LNCaP clone FGC (cell line): Measurements from ENCODE around the gene CBX8.

ENCODE experiments used
- DNase-seq: peaks from one replicate; pipeline ENCODE4 v3.0.0-alpha.2; 2011; ENCODE audit warnings: low read depth
- H3K4me3 ChIP-seq: 2 replicates; pipeline ENCODE4 v1.5.1; 2011; ENCODE audit warnings: mild to moderate bottlenecking, low read depth, low read length, control low read depth
- TF ChIP-seq, protein P1 (sequence below): IDR thresholded peaks from 2 replicates; pipeline ENCODE4 v1.5.1; 2012; ENCODE audit warnings: mild to moderate bottlenecking; ENCODE audit not compliant: control insufficient read depth, insufficient read depth; ENCODE audit errors: extremely low read depth

Gene CBX8

DNA sequence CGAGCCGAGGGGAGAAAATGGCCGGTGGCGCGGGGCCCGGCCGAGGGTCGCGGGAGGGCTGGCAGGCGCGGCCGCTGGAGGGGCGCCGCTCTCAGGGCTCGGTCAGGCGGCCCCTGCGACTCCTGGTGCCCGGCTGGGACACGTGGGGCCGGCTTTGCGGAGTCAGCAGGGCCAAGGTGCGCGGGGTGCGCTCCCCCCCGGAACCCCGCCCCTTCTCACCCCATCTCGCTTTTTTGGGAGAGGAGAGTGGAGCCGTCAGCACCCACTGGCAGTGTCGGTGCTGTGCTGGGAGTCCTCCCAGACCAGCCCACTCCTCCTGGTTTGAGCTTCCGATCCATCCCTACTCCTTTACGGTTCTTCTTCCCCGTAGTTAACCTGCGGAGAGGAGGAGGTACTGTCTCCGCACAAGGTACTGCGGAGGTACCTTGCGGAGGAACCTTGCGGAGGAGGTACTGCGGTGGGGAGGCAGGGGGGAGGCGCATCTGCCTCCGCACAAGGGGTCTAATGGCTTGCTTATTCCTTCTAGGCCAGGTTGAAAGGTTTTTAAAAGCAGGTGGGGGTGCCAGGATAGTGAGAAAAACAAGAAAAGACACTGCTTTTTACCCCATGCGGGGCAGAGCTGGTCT, 19.1 kb upstream of the CBX8 start:
- TF ChIP-seq, protein P1, sequence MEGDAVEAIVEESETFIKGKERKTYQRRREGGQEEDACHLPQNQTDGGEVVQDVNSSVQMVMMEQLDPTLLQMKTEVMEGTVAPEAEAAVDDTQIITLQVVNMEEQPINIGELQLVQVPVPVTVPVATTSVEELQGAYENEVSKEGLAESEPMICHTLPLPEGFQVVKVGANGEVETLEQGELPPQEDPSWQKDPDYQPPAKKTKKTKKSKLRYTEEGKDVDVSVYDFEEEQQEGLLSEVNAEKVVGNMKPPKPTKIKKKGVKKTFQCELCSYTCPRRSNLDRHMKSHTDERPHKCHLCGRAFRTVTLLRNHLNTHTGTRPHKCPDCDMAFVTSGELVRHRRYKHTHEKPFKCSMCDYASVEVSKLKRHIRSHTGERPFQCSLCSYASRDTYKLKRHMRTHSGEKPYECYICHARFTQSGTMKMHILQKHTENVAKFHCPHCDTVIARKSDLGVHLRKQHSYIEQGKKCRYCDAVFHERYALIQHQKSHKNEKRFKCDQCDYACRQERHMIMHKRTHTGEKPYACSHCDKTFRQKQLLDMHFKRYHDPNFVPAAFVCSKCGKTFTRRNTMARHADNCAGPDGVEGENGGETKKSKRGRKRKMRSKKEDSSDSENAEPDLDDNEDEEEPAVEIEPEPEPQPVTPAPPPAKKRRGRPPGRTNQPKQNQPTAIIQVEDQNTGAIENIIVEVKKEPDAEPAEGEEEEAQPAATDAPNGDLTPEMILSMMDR, result no peak
- DNase-seq, result no peak
- H3K4me3 ChIP-seq, result no peak overlapping the region

DNA sequence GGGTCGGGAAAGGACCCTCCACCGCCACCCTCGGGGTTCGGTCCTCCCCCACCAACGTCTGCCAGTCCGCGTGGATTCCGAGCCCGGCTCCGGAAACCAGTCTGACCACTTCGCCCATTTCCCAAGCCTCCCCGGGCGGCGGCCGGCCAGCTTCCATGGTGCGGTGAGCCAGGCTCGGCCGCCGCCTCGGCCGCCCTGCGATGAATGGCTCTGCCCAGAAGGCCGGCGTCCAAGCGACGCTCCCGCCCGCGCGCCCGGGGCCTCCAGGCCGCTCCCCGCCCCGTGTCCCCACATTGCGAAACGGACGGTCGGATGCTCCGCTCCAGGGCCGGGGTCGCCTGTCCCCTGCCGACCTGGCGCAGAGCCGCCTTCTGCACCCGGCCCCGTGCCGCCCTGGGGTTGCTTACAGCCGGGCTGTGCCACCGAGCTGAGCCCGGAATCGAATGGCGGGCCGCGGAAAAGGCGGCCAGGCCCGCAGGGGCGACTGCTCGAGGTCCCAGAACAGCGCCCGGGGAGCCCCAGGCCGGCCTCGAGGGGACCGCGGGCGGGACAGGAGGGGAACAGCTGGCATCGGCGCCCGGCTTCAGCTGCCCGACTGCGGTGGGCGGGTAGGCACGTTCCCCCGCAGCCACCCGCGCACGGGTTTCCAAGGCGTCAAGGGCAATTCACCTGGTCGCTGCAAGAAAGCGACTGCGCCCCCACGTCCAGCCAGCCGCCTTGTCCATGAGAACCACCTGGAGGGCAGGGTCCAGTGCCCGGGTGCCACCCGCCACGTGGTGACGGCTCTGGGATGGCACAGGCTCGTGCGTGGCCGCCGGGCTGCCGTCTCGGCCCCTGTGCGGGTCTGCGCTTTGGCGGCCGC, 18.3 kb upstream of the CBX8 start:
- TF ChIP-seq, protein P1, result no peak
- no peak for DNase-seq
- peak overlapping the region; percentile 23; the same call in 1 of the 2 replicates for H3K4me3 ChIP-seq

DNA sequence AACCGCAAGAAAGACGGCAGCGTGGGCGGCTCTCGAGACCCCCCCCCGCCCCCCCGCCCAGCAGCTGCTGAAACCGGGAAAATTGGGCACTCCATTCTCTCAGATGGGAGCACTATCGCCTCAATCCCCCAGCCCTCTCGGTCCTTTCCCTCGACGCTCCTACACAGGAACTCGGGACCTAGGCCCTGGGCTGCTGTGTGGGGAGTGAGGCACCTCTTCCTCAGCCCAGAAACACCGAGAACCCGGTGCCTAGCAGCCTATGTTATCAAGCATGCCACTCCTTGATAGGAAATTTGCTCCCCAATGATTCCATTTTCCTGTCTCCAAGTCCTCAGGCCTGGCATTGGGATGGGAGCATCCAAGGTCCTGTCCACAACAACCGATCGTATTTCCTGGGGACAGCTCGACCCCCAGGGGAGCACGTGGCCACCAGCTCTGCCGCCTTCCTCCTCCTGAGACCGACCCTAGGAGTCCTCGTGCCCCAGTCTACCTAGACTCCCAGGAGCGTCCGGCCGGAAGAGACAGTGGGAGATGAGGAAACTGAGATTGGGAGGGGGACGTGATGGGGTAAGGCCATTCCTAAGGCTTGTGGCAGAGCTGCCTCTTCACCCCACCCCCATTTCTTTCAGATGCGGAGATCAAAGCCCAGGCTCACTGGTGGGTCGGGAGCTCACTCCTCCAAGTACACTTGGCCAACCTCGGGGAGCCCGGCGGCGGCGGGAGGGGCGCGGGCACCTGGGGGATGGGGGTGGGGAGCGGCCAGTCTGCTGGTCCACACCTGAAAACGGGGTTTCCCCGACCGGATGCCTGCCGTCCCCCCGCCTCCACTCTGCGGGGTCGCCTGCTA, 17.5 kb upstream of the CBX8 start:
- TF ChIP-seq, protein P1, result no peak
- H3K4me3 ChIP-seq, result no peak overlapping the region; the same call in 1 of the 2 replicates

DNA sequence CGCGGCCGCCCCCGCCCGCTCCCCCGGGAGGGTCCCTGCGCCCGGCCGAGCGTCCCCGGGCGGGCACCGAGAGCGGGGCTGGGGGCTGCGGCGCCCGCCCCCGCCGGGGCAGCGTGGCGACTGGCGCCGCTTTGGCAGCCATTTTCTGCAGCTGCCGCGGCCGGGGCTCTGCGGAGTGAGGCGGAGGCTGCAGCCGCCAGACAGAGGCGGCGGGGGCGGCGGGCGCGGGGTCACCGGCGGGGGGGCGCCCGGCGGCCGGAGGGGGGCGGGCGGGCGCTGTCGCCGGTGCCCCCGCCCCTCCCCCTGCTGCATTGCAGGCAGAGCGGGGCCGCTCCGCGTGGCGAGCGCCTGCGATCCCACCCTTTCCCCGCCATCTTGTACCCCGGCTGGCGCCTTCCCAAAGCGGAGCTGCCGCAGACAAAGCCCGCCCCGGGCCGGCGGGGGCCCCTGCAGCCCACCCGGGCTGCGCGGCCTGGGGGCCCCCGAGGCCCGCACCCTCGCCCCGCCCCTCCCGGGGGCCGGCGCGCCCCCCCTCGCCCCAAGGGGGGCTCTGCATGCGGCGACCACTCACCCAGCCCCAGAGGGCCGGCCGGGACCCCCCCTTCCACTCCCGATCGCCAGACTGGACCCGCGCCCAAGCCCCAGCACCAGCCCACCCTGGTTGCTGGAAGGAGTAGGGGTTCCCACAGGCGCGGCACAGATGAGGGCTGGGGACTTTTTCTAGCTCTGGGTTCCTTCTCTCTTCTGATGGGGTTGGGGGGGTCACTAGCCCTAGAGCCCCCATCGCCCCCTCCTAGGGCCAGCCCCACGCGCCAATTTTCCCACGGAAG, 16.6 kb upstream of the CBX8 start:
- no peak overlapping the region for H3K4me3 ChIP-seq
- no peak for DNase-seq
- TF ChIP-seq, protein P1, result no peak

More for the DNA sequence above, 17.5 kb upstream of the CBX8 start:
- no peak for DNase-seq

DNA sequence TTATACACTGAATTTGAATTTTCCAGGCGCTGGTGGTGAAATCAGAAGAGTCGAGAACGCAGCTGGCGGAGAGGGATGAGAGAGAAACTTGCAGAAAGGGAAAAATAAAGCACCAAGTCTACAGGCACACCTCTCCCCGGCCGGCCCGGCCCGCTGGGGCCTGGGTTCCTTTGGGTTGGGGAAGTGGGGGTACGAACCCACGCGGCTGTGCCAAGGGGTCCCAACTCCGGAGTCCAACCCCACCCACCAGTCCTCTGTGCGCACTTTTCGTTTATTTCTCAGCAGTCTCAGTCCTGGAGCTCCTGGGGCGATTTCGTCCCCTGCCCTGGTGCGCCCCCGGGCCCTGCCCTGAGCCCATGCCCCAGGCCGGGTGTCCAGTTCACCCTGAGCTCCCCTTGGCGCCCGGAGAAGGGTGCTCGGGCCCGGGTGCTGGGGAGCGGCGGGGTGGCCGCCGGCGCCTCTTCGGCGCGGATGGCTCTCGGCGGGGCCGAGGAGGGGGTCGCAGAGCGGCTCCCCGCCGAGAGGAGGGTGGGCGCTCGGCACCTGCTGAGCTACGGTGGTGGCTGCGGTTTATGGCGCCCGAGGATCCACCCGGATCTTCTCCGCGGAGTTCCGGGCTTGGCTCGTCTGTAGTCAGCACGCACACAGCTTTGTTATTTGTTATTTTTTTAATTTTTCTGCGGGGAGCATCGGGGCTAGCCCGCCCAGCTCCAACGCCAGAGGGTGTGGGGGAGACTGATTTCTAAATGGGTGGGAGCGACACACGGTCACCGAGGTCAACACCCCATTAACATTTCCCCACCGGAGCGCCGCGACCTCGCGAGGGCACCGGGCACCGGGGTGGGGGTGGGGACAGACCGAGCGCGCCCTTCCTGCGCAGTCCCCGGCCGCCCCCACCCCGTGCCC, 15.7 kb upstream of the CBX8 start:
- H3K4me3 ChIP-seq, result no peak overlapping the region
- TF ChIP-seq, protein P1, result no peak
- no peak for DNase-seq
